PC-9 (cell line): ENCODE results near the gene SLC6A3.

Source experiments
- EZH2 ChIP-seq: fragments of 200-600 bp; sonication (generic); IDR thresholded peaks from 2 replicates; pipeline ENCODE4 v1.8.0; 2017; ENCODE audit warnings: antibody characterized with exemption, low read depth
- TF ChIP-seq, protein P1 (sequence below): fragments of 200-600 bp; sonication (generic); conservative IDR thresholded peaks from 2 replicates; pipeline ENCODE4 v1.6.1; 2017; ENCODE audit warnings: mixed run types, antibody characterized with exemption, mild to moderate bottlenecking, moderate library complexity

DNA sequence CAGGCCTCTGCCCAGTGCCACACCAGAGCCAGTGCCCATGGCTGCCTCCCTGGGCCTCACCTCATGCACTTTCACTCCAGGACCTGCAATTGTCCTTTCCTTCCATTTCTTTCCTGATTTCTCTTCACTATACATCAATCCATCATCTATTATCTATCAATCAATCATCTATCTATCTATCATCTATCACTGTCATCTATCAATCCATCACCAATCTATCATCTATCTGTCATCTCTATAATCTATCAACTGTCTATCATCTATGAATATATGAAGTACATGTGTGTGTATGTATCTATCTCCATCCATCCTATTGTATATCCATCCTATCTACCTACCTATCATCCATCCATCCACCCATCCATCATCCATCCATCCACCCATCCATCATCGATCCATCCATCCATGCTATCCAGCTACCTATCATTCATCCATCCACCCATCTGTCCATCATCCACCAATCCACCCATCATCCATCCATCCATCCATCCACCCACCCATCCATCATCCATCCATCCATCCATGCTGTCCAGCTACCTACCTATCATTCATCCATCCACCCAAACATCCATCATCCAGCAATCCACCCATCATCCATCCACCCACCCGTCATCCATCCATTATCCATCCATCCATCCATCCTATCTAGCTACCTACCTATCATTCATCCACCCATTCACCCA, 26.9 kb downstream of the SLC6A3 start:
- TF ChIP-seq, protein P1, sequence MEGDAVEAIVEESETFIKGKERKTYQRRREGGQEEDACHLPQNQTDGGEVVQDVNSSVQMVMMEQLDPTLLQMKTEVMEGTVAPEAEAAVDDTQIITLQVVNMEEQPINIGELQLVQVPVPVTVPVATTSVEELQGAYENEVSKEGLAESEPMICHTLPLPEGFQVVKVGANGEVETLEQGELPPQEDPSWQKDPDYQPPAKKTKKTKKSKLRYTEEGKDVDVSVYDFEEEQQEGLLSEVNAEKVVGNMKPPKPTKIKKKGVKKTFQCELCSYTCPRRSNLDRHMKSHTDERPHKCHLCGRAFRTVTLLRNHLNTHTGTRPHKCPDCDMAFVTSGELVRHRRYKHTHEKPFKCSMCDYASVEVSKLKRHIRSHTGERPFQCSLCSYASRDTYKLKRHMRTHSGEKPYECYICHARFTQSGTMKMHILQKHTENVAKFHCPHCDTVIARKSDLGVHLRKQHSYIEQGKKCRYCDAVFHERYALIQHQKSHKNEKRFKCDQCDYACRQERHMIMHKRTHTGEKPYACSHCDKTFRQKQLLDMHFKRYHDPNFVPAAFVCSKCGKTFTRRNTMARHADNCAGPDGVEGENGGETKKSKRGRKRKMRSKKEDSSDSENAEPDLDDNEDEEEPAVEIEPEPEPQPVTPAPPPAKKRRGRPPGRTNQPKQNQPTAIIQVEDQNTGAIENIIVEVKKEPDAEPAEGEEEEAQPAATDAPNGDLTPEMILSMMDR = no peak
- TF ChIP-seq EZH2 = no peak
